Stimulated activated CD4-positive, alpha-beta T cell treated with anti-CD3 and anti-CD28 coated beads, Interleukin-1b, Interleukin-23, amount 100 ng/mL, for 1 hour (primary cell): ENCODE data around the gene NADSYN1.
"Not testable (repeated sequence)": the region's sequence is repeated elsewhere in the genome, so short reads cannot be mapped to it uniquely, and the experiment has no call there.

Source experiments
- DNase-seq, 2 donors: peaks; one replicate each; pipeline ENCODE4 v3.0.0-alpha.2; 2020; ENCODE audit warnings: low read depth in 2 of 2

NADSYN1 gene

GRCh38 chr11:71526796-71527575 lies 74.0 kb downstream of the NADSYN1 start, which contains the start of gene KRTAP5-7:
KRTAP5-7 (plus strand) TSS chr11:71527267; CDS start chr11:71527301, 34 bp downstream.
- not testable (repeated sequence) for DNase-seq

- DNase-seq, result no peak
These were observed 74.7 kb downstream of the NADSYN1 start for GRCh38 chr11:71527576-71528210.

DNA sequence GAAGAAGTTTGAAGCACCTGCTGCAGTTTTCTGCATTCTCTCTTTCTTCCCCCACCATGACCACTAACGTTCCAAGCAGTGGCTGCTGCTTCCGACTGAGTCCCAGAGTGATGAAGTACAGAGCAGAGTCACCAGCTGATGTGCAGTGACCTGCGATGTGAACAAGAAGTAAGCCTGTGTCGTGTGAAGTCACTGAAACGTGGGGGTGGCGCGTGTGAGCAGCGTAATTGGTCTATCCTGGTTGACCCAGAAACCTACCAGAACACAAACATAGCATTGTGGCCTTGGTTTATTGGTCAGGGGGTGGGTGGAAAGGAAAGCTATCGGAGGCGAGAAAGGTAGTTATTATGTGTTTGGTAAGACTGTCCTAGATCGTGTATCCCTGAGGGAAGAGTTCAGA lies 77.6 kb downstream of the NADSYN1 start:
- no peak for DNase-seq

GRCh38 chr11:71532036-71532610 lies 79.1 kb downstream of the NADSYN1 start:
- no peak for DNase-seq

- not testable (repeated sequence) for DNase-seq
These were observed 82.0 kb downstream of the NADSYN1 start for GRCh38 chr11:71534711-71535608.

DNA sequence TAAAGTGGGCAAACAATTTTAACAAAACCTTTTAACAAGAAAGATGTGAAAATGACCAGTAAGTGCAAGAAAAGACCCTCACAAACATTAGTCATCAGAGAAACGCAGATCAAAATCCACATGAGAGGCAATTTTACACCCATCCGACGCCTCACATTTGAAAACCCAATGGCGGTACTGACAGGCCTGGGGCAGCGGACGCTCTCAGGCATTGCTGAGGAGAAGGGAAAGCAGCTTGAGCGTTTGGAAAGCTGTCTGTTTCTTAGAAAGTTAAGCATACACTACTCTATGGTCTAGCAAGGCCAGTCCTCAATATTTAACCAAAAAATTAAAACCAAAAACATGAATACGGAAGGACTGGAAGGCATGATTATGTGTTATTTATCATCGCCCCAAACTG lies 82.8 kb downstream of the NADSYN1 start:
- DNase-seq, result no peak

DNA sequence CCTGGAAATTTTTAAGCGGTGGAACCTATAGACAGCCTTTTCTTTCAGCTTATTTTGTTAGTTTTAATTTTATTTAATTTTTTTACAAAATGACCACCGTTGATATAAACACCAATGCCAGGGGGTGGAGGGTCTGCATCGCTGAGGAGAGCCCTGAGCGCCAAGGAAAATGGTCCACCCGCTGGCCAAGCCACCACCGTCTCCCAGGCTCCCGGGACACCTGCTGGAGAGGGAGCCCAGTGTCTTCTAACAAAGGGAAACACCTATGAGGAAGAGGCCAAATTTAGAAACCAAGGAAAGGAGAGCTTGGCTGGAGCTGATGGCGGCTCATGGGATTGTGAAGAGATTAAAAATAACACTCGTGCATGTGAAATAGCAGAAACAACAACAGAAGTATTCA lies 84.5 kb downstream of the NADSYN1 start:
- no peak for DNase-seq

DNA sequence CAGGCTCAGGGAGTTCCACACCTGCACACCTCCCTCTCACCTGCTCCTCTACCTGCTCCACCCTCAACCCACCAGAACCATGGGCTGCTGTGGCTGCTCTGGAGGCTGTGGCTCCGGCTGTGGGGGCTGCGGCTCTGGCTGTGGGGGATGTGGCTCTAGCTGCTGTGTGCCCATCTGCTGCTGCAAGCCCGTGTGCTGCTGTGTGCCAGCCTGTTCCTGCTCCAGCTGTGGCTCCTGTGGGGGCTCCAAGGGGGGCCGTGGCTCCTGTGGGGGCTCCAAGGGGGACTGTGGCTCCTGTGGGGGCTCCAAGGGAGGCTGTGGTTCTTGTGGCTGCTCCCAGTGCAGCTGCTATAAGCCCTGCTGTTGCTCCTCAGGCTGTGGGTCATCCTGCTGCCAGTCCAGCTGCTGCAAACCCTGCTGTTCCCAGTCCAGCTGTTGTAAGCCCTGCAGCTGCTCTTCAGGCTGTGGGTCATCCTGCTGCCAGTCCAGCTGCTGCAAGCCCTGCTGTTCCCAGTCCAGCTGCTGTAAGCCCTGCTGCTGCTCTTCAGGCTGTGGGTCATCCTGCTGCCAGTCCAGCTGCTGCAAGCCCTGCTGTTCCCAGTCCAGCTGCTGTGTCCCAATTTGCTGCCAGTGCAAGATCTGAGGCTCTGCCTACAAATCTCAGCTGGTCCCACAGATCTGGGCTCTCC lies 85.1 kb downstream of the NADSYN1 start, which contains the start of gene KRTAP5-8:
TSS of gene KRTAP5-8 (plus strand) at position 49 of the 689 bp plus-strand sequence. CDS start at position 80, 31 bp downstream.
- DNase-seq, result not testable (repeated sequence)

GRCh38 chr11:71538666-71538990 lies 85.6 kb downstream of the NADSYN1 start:
- DNase-seq, result no peak

- DNase-seq, result no peak
These were observed 86.0 kb downstream of the NADSYN1 start for GRCh38 chr11:71539017-71539416.

DNA sequence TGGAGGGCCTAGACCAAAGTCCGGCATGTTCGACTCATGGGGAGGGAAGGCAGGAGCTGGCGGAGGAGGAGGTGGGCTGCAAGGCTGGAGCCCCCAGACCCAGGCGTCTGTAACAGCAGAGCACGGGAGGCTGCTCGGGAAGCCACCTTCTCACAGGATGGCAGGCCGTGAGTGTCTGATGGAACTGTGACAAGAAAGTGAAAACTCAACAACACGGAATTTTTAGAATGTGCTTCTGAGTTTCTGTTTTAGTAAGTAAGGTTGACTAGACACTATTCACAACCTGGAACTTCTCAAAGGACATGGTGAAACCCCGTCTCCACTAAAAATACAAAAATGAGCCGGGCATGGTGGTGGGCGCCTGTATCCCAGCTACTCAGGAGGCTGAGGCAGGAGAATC lies 87.0 kb downstream of the NADSYN1 start:
- not testable (repeated sequence) for DNase-seq

- not testable (repeated sequence) for DNase-seq
These were observed 87.7 kb downstream of the NADSYN1 start for GRCh38 chr11:71540521-71541304.

- DNase-seq, result no peak
These were observed 89.4 kb downstream of the NADSYN1 start for GRCh38 chr11:71542382-71542781.

DNA sequence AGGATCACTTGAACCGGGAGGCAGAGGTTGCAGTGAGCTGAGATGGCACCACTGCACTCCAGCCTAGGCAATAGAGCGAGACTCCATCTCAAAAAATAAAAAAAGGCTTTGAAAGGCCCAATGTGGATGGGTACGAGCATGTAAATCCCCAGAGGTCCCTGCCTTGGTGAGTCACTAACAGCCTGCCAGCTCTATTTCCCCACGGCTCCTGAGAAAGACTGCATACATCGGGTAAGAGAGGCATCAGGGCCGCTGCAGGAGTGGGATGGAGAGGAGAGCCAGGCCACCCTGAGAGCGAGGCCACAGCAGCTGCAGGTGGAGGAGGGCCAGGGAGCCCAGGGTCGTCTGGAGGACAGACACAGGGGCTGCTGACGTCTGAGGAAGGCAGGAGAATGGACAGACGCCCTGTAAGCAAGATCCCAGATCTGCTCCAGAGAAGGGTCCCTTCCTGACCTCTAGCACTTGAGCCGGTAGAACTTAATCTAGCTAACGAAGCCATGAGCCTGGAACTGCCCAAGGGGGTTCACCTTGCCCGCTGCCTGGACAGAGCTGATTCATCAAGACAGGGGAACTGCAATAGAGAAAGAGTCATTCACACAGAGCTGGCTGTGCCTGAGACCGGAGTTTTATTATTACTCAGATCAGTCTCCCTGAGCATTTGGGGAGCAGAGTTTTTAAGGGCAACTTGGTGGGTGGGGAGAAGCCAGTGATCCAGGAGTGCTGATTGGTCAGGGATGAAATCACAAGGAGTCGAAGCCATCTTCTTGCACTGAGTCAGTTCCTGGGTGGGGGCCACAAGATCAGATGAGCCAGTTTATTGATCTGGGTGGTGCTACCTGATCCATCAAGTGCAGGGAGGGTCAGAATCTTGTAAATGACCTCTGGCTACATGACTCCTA lies 90.1 kb downstream of the NADSYN1 start:
- DNase-seq, result no peak

DNA sequence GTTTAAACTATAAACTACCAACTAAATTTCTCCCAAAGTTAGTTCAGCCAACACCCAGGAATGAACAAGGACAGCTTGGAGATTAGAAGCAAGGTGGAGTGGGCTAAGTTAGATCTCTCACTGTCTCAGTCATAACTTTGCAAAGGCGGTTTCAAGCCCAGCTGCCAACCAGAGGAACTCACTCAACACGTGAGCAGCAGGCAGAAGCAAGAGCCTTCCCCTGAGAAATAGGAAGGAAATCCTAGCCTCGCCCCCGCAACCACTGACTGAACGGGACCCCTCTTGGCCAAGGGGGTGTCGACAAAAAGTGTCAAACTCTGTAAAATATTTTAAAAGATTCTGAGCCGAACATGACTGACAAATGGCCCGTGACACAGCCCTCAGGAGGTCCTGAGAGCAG lies 90.9 kb downstream of the NADSYN1 start:
- no peak for DNase-seq

- no peak for DNase-seq
These were observed 91.7 kb downstream of the NADSYN1 start for GRCh38 chr11:71544525-71545214.

- no peak for DNase-seq
These were observed 92.5 kb downstream of the NADSYN1 start for GRCh38 chr11:71545405-71545966.

- DNase-seq, result no peak
These were observed 95.1 kb downstream of the NADSYN1 start, which contains the start of gene KRTAP5-9 for GRCh38 chr11:71548120-71548519. KRTAP5-9 (plus strand) TSS chr11:71548420; CDS start chr11:71548658, 238 bp downstream.
